ENCODE results near the gene FAM170B. TPM values are rescaled to one million over a fixed set of nuclear protein-coding genes. Genes with fewer than 3 reads are reported as not detected.

The FAM170B gene
- total and polyA plus RNA-seq, 5 donors = not detected

- Histone ChIP-seq H3K4me1 (ENCODE audit: control insufficient read depth, insufficient read depth, low read length) (peaks cover 21% of the 10 kb centered on the region), H3K9me3 (ENCODE audit: control insufficient read depth, low read length) (no peaks in the 10 kb centered on the region), H3K4me3 (ENCODE audit: low read length) (no peak overlapping the region), H3K27me3 (ENCODE audit: control insufficient read depth, insufficient read depth) (no peaks in the 10 kb centered on the region), H3K27ac (ENCODE audit: low read length) (no peak overlapping the region)
- DNase-seq = no peak
- intact Hi-C loops (cut with DNase I) = loop anchor here in 2 of 4 donors (10.0 kb wide), 1 partner anchor 107 kb away; no protein-coding TSS in a partner anchor
- ATAC-seq = no peak
- WGBS = 76% methylated on average over 3 of the region's 3 CpGs
Measured at GRCh38 chr10:49112098-49112497, 21.7 kb downstream of the FAM170B start.

- intact Hi-C loops (cut with DNase I) = loop anchor here in 2 of 4 donors (10.0 kb wide), 1 partner anchor 107 kb away; no protein-coding TSS in a partner anchor
- WGBS = 75% methylated on average over 8 of the region's 8 CpGs
- Histone ChIP-seq H3K4me1 (ENCODE audit: control insufficient read depth, insufficient read depth, low read length) (peaks cover 23% of the 10 kb centered on the region), H3K4me3 (ENCODE audit: low read length) (no peak overlapping the region), H3K27ac (ENCODE audit: low read length) (no peak overlapping the region), H3K27me3 (ENCODE audit: control insufficient read depth, insufficient read depth) (no peaks in the 10 kb centered on the region), H3K9me3 (ENCODE audit: control insufficient read depth, low read length) (no peaks in the 10 kb centered on the region)
- DNase-seq (no peak), ATAC-seq (no peak)
Measured at GRCh38 chr10:49111320-49111698, 22.5 kb downstream of the FAM170B start.

- H3K4me1 ChIP-seq (ENCODE audit: control insufficient read depth, insufficient read depth, low read length) = peaks cover 23% of the 10 kb centered on the region
- H3K27ac ChIP-seq (ENCODE audit: low read length) = no peak overlapping the region
- no peak overlapping the region for H3K4me3 ChIP-seq (ENCODE audit: low read length)
- H3K9me3 ChIP-seq (ENCODE audit: control insufficient read depth, low read length) = no peaks in the 10 kb centered on the region
- intact Hi-C loops (cut with DNase I) = loop anchor here in 2 of 4 donors (10.0 kb wide), 1 partner anchor 106 kb away; no protein-coding TSS in a partner anchor
- no peaks in the 10 kb centered on the region for H3K27me3 ChIP-seq (ENCODE audit: control insufficient read depth, insufficient read depth)
- no peak for DNase-seq
- WGBS = 90% methylated on average over 4 of the region's 4 CpGs
- no peak for ATAC-seq
Measured at GRCh38 chr10:49110684-49111319, 23.0 kb downstream of the FAM170B start.

- Histone ChIP-seq H3K27ac (ENCODE audit: low read length) (peak overlapping the region; percentile 22), H3K9me3 (ENCODE audit: control insufficient read depth, low read length) (no peaks in the 10 kb centered on the region), H3K27me3 (ENCODE audit: control insufficient read depth, insufficient read depth) (no peaks in the 10 kb centered on the region), H3K4me3 (ENCODE audit: low read length) (no peak overlapping the region), H3K4me1 (ENCODE audit: control insufficient read depth, insufficient read depth, low read length) (peaks cover 23% of the 10 kb centered on the region)
- intact Hi-C loops (cut with DNase I) = loop anchor here in 3 of 4 donors (10.0 kb wide), 2 partner anchors 95 to 105 kb away; no protein-coding TSS in a partner anchor
- WGBS = 35% methylated on average over 9 of the region's 9 CpGs
- DNase-seq (peak; percentile 78 to 90 (median 87)), ATAC-seq (peak; percentile 71 to 82)
Measured at GRCh38 chr10:49109669-49110340, 24.0 kb downstream of the FAM170B start.

GRCh38 chr10:49108656-49109055 is 25.2 kb downstream of the FAM170B start:
- ATAC-seq = no peak
- WGBS = 96% methylated on average over 7 of the region's 7 CpGs
- intact Hi-C loops (cut with DNase I) = loop anchor here in 1 of 4 donors (10.0 kb wide), 1 partner anchor 94 kb away; no protein-coding TSS in a partner anchor

GRCh38 chr10:49107887-49108267 is 25.9 kb downstream of the FAM170B start:
- H3K4me1 ChIP-seq (ENCODE audit: control insufficient read depth, insufficient read depth, low read length) = peaks cover 21% of the 10 kb centered on the region
- ATAC-seq = no peak
- WGBS = 95% methylated on average over 8 of the region's 8 CpGs

More at GRCh38 chr10:49108656-49109055, 25.2 kb downstream of the FAM170B start:
- H3K27me3 ChIP-seq (ENCODE audit: control insufficient read depth, insufficient read depth) = no peaks in the 10 kb centered on the region
- no peak for DNase-seq
- H3K9me3 ChIP-seq (ENCODE audit: control insufficient read depth, low read length) = no peaks in the 10 kb centered on the region
- no peak overlapping the region for H3K4me3 ChIP-seq (ENCODE audit: low read length)
- H3K27ac ChIP-seq (ENCODE audit: low read length) = no peak overlapping the region
- H3K4me1 ChIP-seq (ENCODE audit: control insufficient read depth, insufficient read depth, low read length) = peaks cover 24% of the 10 kb centered on the region

GRCh38 chr10:49107111-49107886 is 26.5 kb downstream of the FAM170B start:
- Histone ChIP-seq H3K27ac (ENCODE audit: low read length) (no peak overlapping the region), H3K4me1 (ENCODE audit: control insufficient read depth, insufficient read depth, low read length) (peaks cover 21% of the 10 kb centered on the region), H3K27me3 (ENCODE audit: control insufficient read depth, insufficient read depth) (no peaks in the 10 kb centered on the region), H3K4me3 (ENCODE audit: low read length) (no peak overlapping the region), H3K9me3 (ENCODE audit: control insufficient read depth, low read length) (no peaks in the 10 kb centered on the region)
- 96% methylated on average over 17 of the region's 17 CpGs for WGBS
- DNase-seq (peak in 1 of 3 donors; percentile 51), ATAC-seq (no peak)
- intact Hi-C loops (cut with DNase I) = loop anchor here in 1 of 4 donors (10.0 kb wide), 1 partner anchor 92 kb away; no protein-coding TSS in a partner anchor

More at GRCh38 chr10:49107887-49108267, 25.9 kb downstream of the FAM170B start:
- intact Hi-C loops (cut with DNase I) = loop anchor here in 1 of 4 donors (10.0 kb wide), 1 partner anchor 93 kb away; no protein-coding TSS in a partner anchor
- Histone ChIP-seq H3K27ac (ENCODE audit: low read length) (no peak overlapping the region), H3K9me3 (ENCODE audit: control insufficient read depth, low read length) (no peaks in the 10 kb centered on the region), H3K4me3 (ENCODE audit: low read length) (no peak overlapping the region), H3K27me3 (ENCODE audit: control insufficient read depth, insufficient read depth) (no peaks in the 10 kb centered on the region)
- DNase-seq = no peak

- no peak overlapping the region for H3K4me3 ChIP-seq (ENCODE audit: low read length)
- peaks cover 18% of the 10 kb centered on the region for H3K4me1 ChIP-seq (ENCODE audit: control insufficient read depth, insufficient read depth, low read length)
- H3K27ac ChIP-seq (ENCODE audit: low read length) = no peak overlapping the region
- 27% methylated on average over 7 of the region's 7 CpGs for WGBS
- DNase-seq (peak; percentile 64 to 84 (median 73)), ATAC-seq (peak; percentile 12 to 40)
- no peaks in the 10 kb centered on the region for H3K9me3 ChIP-seq (ENCODE audit: control insufficient read depth, low read length)
- H3K27me3 ChIP-seq (ENCODE audit: control insufficient read depth, insufficient read depth) = no peaks in the 10 kb centered on the region
- intact Hi-C loops (cut with DNase I) = loop anchor here in 1 of 4 donors (10.0 kb wide), 1 partner anchor 92 kb away; no protein-coding TSS in a partner anchor
Measured at GRCh38 chr10:49106451-49106850, 27.4 kb downstream of the FAM170B start.

GRCh38 chr10:49105076-49105475 is 28.7 kb downstream of the FAM170B start:
- DNase-seq = no peak
- Histone ChIP-seq H3K27me3 (ENCODE audit: control insufficient read depth, insufficient read depth) (no peaks in the 10 kb centered on the region), H3K4me3 (ENCODE audit: low read length) (no peak overlapping the region), H3K4me1 (ENCODE audit: control insufficient read depth, insufficient read depth, low read length) (peaks cover 13% of the 10 kb centered on the region), H3K9me3 (ENCODE audit: control insufficient read depth, low read length) (no peaks in the 10 kb centered on the region), H3K27ac (ENCODE audit: low read length) (no peak overlapping the region)
- no peak for ATAC-seq
- WGBS = 86% methylated on average over 4 of the region's 4 CpGs
- intact Hi-C loops (cut with DNase I) = loop anchor here in 1 of 4 donors (10.0 kb wide), 1 partner anchor 90 kb away; no protein-coding TSS in a partner anchor

GRCh38 chr10:49104323-49104722 is 29.5 kb downstream of the FAM170B start:
- 69% methylated on average over 5 of the region's 5 CpGs for WGBS
- Histone ChIP-seq H3K27me3 (ENCODE audit: control insufficient read depth, insufficient read depth) (no peaks in the 10 kb centered on the region), H3K9me3 (ENCODE audit: control insufficient read depth, low read length) (no peaks in the 10 kb centered on the region), H3K27ac (ENCODE audit: low read length) (no peak overlapping the region), H3K4me3 (ENCODE audit: low read length) (no peak overlapping the region), H3K4me1 (ENCODE audit: control insufficient read depth, insufficient read depth, low read length) (peaks cover 13% of the 10 kb centered on the region)
- ATAC-seq (peak; percentile 86 to 92), DNase-seq (peak; percentile 48 to 83 (median 73))
- intact Hi-C loops (cut with DNase I) = loop anchor here in 1 of 4 donors (10.0 kb wide), 1 partner anchor 90 kb away; no protein-coding TSS in a partner anchor

Measured in right cardiac atrium (tissue), 5 donors.